Measurements from ENCODE around the gene BLTP3B.

The BLTP3B gene

GRCh38 chr12:100120355-100120754, 22.3 kb downstream of the BLTP3B start:
- no peak for DNase-seq (ENCODE audit: low read depth in 2 of 2)

GRCh38 chr12:100115291-100115690, 27.4 kb downstream of the BLTP3B start:
- no peak for DNase-seq (ENCODE audit: low read depth in 2 of 2)

- no peak for DNase-seq (ENCODE audit: low read depth in 2 of 2)
These were observed 28.1 kb downstream of the BLTP3B start for GRCh38 chr12:100114574-100114973.

GRCh38 chr12:100110276-100110675, 32.4 kb downstream of the BLTP3B start:
- no peak for DNase-seq (ENCODE audit: low read depth in 2 of 2)

GRCh38 chr12:100106861-100107260, 35.8 kb downstream of the BLTP3B start:
- no peak for DNase-seq (ENCODE audit: low read depth in 2 of 2)

GRCh38 chr12:100105661-100106060, 37.0 kb downstream of the BLTP3B start:
- DNase-seq (ENCODE audit: low read depth in 2 of 2), result no peak

GRCh38 chr12:100101000-100101399, 41.7 kb downstream of the BLTP3B start:
- DNase-seq (ENCODE audit: low read depth in 2 of 2), result no peak

Measured in stimulated activated CD8-positive, alpha-beta memory T cell treated with anti-CD3 and anti-CD28 coated beads, Interleukin-7, amount 100 ng/mL, for 1 hour (primary cell).